Fibroblast of mammary gland (primary cell): ENCODE results near the gene EMX1.

ENCODE experiments used
- DNase-seq: peaks from one replicate; pipeline ENCODE4 v3.0.0-alpha.2; 2010; ENCODE audit warnings: low read depth
- H3K4me3 ChIP-seq: 2 replicates; pipeline ENCODE4 v1.5.1; 2011; ENCODE audit warnings: low read depth, mild to moderate bottlenecking, low read length, moderate library complexity; ENCODE audit not compliant: control insufficient read depth
- CTCF ChIP-seq: conservative IDR thresholded peaks from 2 replicates; pipeline ENCODE4 v1.5.1; 2011; ENCODE audit warnings: low read depth, low read length, inconsistent platforms; ENCODE audit not compliant: control insufficient read depth, insufficient read depth

The EMX1 gene

GRCh38 chr2:72887740-72888437 lies 29.4 kb upstream of the EMX1 start:
- H3K4me3 ChIP-seq = peak overlapping the region; percentile 60
- peak; percentile 96 for TF ChIP-seq CTCF
- peak; percentile 83 for DNase-seq

GRCh38 chr2:72888438-72889202 lies 28.7 kb upstream of the EMX1 start:
- H3K4me3 ChIP-seq = no peak overlapping the region
- no peak for TF ChIP-seq CTCF
- DNase-seq = no peak

- no peak for DNase-seq
- no peak for TF ChIP-seq CTCF
- H3K4me3 ChIP-seq = no peak overlapping the region
These were observed 27.3 kb upstream of the EMX1 start for GRCh38 chr2:72889991-72890390.

- no peak overlapping the region for H3K4me3 ChIP-seq
- no peak for TF ChIP-seq CTCF
- peak; percentile 34 for DNase-seq
These were observed 26.1 kb upstream of the EMX1 start for GRCh38 chr2:72891091-72891818.

GRCh38 chr2:72892506-72893173 lies 24.7 kb upstream of the EMX1 start:
- TF ChIP-seq CTCF = peak; percentile 85
- DNase-seq = peak; percentile 73
- no peak overlapping the region for H3K4me3 ChIP-seq

GRCh38 chr2:72893594-72894319 lies 23.6 kb upstream of the EMX1 start:
- peak; percentile 70 for DNase-seq
- TF ChIP-seq CTCF = peak; percentile 78
- no peak overlapping the region for H3K4me3 ChIP-seq
